HepG2 (cell line): ENCODE results near the gene VEZF1. TPM values are rescaled to one million over a fixed set of nuclear protein-coding genes. Genes with fewer than 3 reads are reported as not detected.

ENCODE experiments used
- AGO1 ChIP-seq: fragments of 200-400 bp; formaldehyde crosslinking; IDR thresholded peaks from 2 replicates; pipeline ENCODE4 v1.6.1; 2017; ENCODE audit warnings: mild to moderate bottlenecking, low read depth, low read length, moderate library complexity; ENCODE audit not compliant: poor library complexity, severe bottlenecking
- FOXA1 ChIP-seq, 2 experiments: fragments of 450-650 bp in 1 of 2; sonication (generic) in 1 of 2; formaldehyde crosslinking in 1 of 2; IDR thresholded peaks; 2 replicates each; pipeline versions ENCODE4 v1.4.0 to v1.6.1; 2016 to 2020; ENCODE audit warnings: missing genetic modification reagents in 1 of 2
- FOXK1 ChIP-seq: sonication (generic); formaldehyde crosslinking; IDR thresholded peaks from 2 replicates; pipeline ENCODE4 v1.4.0; 2020; ENCODE audit warnings: low read depth, missing genetic modification reagents, borderline replicate concordance
- GMEB2 ChIP-seq: IDR thresholded peaks from 2 replicates; pipeline ENCODE4 v1.6.1; 2016; ENCODE audit warnings: missing biosample characterization, missing genetic modification reagents, low read depth
- GZF1 ChIP-seq: sonication (generic); formaldehyde crosslinking; IDR thresholded peaks from 2 replicates; pipeline ENCODE4 v1.5.1; 2020; ENCODE audit warnings: mild to moderate bottlenecking, missing genetic modification reagents
- IRF2 ChIP-seq: IDR thresholded peaks from 2 replicates; pipeline ENCODE4 v1.6.1; 2018; ENCODE audit warnings: missing genetic modification reagents, missing compliant biosample characterization
- IRX3 ChIP-seq: sonication (generic); formaldehyde crosslinking; IDR thresholded peaks from 2 replicates; pipeline ENCODE4 v1.8.1; 2023; ENCODE audit warnings: mild to moderate bottlenecking, low read depth, missing genetic modification reagents, borderline replicate concordance
- KLF6 ChIP-seq: IDR thresholded peaks from 2 replicates; pipeline ENCODE4 v1.8.0; 2016; ENCODE audit warnings: missing biosample characterization, missing genetic modification reagents
- MED13 ChIP-seq: sonication (generic); formaldehyde crosslinking; IDR thresholded peaks from 2 replicates; pipeline ENCODE4 v1.5.0; 2020; ENCODE audit warnings: missing genetic modification reagents
- POGZ ChIP-seq: sonication (generic); formaldehyde crosslinking; IDR thresholded peaks from 2 replicates; pipeline ENCODE4 v1.4.0; 2020; ENCODE audit warnings: mild to moderate bottlenecking, missing genetic modification reagents
- RAD21 ChIP-seq: fragments of 450-650 bp; formaldehyde crosslinking; IDR thresholded peaks from 2 replicates; pipeline ENCODE4 v1.5.0; 2020; ENCODE audit warnings: mild to moderate bottlenecking
- REPIN1 ChIP-seq: sonication (generic); formaldehyde crosslinking; IDR thresholded peaks from 2 replicates; pipeline ENCODE4 v1.8.0; 2022; ENCODE audit warnings: missing genetic modification reagents, low read depth, mild to moderate bottlenecking, borderline replicate concordance
- SMAD3 ChIP-seq: sonication (generic); formaldehyde crosslinking; IDR thresholded peaks from 2 replicates; pipeline ENCODE4 v1.4.0; 2020; ENCODE audit warnings: missing genetic modification reagents
- SOX5 ChIP-seq: IDR thresholded peaks from 2 replicates; pipeline ENCODE4 v1.6.1; 2016; ENCODE audit warnings: borderline replicate concordance
- SRF ChIP-seq: IDR thresholded peaks from 2 replicates; pipeline ENCODE4 v1.6.1; 2011; ENCODE audit warnings: mild to moderate bottlenecking, low read depth, low read length, moderate library complexity
- THAP9 ChIP-seq: sonication (generic); formaldehyde crosslinking; IDR thresholded peaks from 2 replicates; pipeline ENCODE4; 2020; ENCODE audit warnings: missing genetic modification reagents, mild to moderate bottlenecking, borderline replicate concordance
- ZFAT ChIP-seq: sonication (generic); formaldehyde crosslinking; conservative IDR thresholded peaks from 2 replicates; pipeline ENCODE4 v1.8.1; 2023; ENCODE audit warnings: missing genetic modification reagents, inconsistent platforms
- ZMYM3 ChIP-seq: sonication (generic); formaldehyde crosslinking; IDR thresholded peaks from 2 replicates; pipeline ENCODE4 v1.5.1; 2020; ENCODE audit warnings: mild to moderate bottlenecking, missing genetic modification reagents
- ZNF331 ChIP-seq: sonication (generic); formaldehyde crosslinking; IDR thresholded peaks from 2 replicates; pipeline ENCODE4 v1.4.0; 2020; ENCODE audit warnings: missing genetic modification reagents
- ZNF362 ChIP-seq: sonication (generic); formaldehyde crosslinking; IDR thresholded peaks from 2 replicates; pipeline ENCODE4 v1.4.0; 2020; ENCODE audit warnings: missing genetic modification reagents, mild to moderate bottlenecking, borderline replicate concordance
- ZNF430 ChIP-seq: sonication (generic); formaldehyde crosslinking; IDR thresholded peaks from 2 replicates; pipeline ENCODE4 v1.9.0; 2021; ENCODE audit warnings: mild to moderate bottlenecking, missing genetic modification reagents
- ZNF576 ChIP-seq: sonication (generic); formaldehyde crosslinking; IDR thresholded peaks from 2 replicates; pipeline ENCODE4 v1.4.0; 2020; ENCODE audit warnings: mild to moderate bottlenecking, missing genetic modification reagents
- ZNF589 ChIP-seq: sonication (generic); formaldehyde crosslinking; conservative IDR thresholded peaks from 2 replicates; pipeline ENCODE4 v1.8.0; 2022; ENCODE audit warnings: mild to moderate bottlenecking, moderate library complexity, missing genetic modification reagents
- ZNF629 ChIP-seq: sonication (generic); formaldehyde crosslinking; conservative IDR thresholded peaks from 2 replicates; pipeline ENCODE4 v1.5.0; 2020; ENCODE audit warnings: missing genetic modification reagents
- ZNF678 ChIP-seq: sonication (generic); formaldehyde crosslinking; IDR thresholded peaks from 2 replicates; pipeline ENCODE4 v1.4.0; 2020; ENCODE audit warnings: mild to moderate bottlenecking, missing genetic modification reagents
- ZNF703 ChIP-seq: sonication (generic); formaldehyde crosslinking; IDR thresholded peaks from 2 replicates; pipeline ENCODE4 v1.5.1; 2020; ENCODE audit warnings: missing genetic modification reagents, mild to moderate bottlenecking, moderate library complexity, borderline replicate concordance
- ZNF83 ChIP-seq: sonication (generic); formaldehyde crosslinking; IDR thresholded peaks from 2 replicates; pipeline ENCODE4 v1.4.0; 2020; ENCODE audit warnings: missing genetic modification reagents, mild to moderate bottlenecking, borderline replicate concordance
- polyA plus RNA-seq, 8 experiments: library from polyadenylated mRNA; depleted of rRNA in 3 of 8; stranded (reverse) in 7 of 8; unstranded in 1 of 8; fragments of >200 nt; fragmentation: Illumina TruSeq in 4 of 8; extraction: Trizol in 4 of 8; gene quantifications; 2 replicates each; pipeline versions ENCODE4 v1.2.1 to v1.2.3, GENCODE V29; 2011 to 2016; ENCODE audit warnings: low read depth in 4 of 8, missing spikeins in 1 of 8, mixed read lengths in 1 of 8; ENCODE audit not compliant: insufficient read depth in 1 of 8
- total RNA-seq, 5 experiments: library from RNA; depleted of rRNA; stranded (reverse); fragments of >200 nt; fragmentation: Illumina TruSeq; extraction: Trizol; gene quantifications; 2 replicates each; pipeline ENCODE4 v1.2.3, GENCODE V29; 2016; ENCODE audit warnings: low read depth in 1 of 5

The VEZF1 gene
- total and polyA plus RNA-seq, 2 of the 13 experiments (the other 11 are each of a cell fraction or from before 2014, with no cell fraction given) = 45.9 to 49.7 TPM

GRCh38 chr17:58006560-58006923, 18.5 kb upstream of the VEZF1 start (continued):
- no peak for TF ChIP-seq FOXK1
- TF ChIP-seq FOXA1 (IDR thresholded peaks at IDR 0.05) = no peak
- TF ChIP-seq FOXA1 (CRISPR knock-in tag; IDR thresholded peaks at IDR 0.05) = no peak
- TF ChIP-seq AGO1 = peak; percentile 85
- TF ChIP-seq KLF6 (CRISPR knock-in tag) = no peak
- peak; percentile 76; the same call in 1 of the 2 replicates for TF ChIP-seq ZNF430 (CRISPR knock-in tag)
- no peak for TF ChIP-seq SOX5 (CRISPR knock-in tag)
- TF ChIP-seq ZNF362 (CRISPR knock-in tag) = no peak
- TF ChIP-seq ZNF331 = no peak
- TF ChIP-seq ZNF589 (CRISPR knock-in tag) = no peak; the same call in 1 of the 2 replicates
- TF ChIP-seq GMEB2 = no peak
- TF ChIP-seq IRF2 (CRISPR knock-in tag) = no peak
- no peak for TF ChIP-seq GZF1
- no peak for TF ChIP-seq SRF
- TF ChIP-seq MED13 (CRISPR knock-in tag) = no peak
- TF ChIP-seq ZNF678 (CRISPR knock-in tag) = peak; percentile 34
- TF ChIP-seq REPIN1 = no peak
- TF ChIP-seq ZNF703 (CRISPR knock-in tag) = peak; percentile 79; the same call in 1 of the 2 replicates
- 0 out of 2 replicates have a peak, but pooled peaks have one; percentile 14 for TF ChIP-seq RAD21 (CRISPR knock-in tag)
- TF ChIP-seq POGZ = no peak
- TF ChIP-seq IRX3 (CRISPR knock-in tag) = peak; percentile 24; the same call in 1 of the 2 replicates
- TF ChIP-seq THAP9 (CRISPR knock-in tag) = no peak
- no peak for TF ChIP-seq ZFAT (CRISPR knock-in tag)
- TF ChIP-seq ZNF576 (CRISPR knock-in tag) = no peak
- TF ChIP-seq SMAD3 (CRISPR knock-in tag) = no peak
- TF ChIP-seq ZNF83 (CRISPR knock-in tag) = no peak
- no peak for TF ChIP-seq ZNF629 (CRISPR knock-in tag)
- no peak for TF ChIP-seq ZMYM3 (CRISPR knock-in tag)
